Astrocyte (in vitro differentiated cells and primary cell): ENCODE measurements around the gene TEX29.

Source experiments
- CTCF ChIP-seq: IDR thresholded peaks from 2 replicates; pipeline ENCODE4 v1.5.1; 2011; ENCODE audit warnings: low read depth, mild to moderate bottlenecking, inconsistent platforms, low read length, moderate library complexity; ENCODE audit not compliant: insufficient read depth
- EZH2 ChIP-seq: IDR thresholded peaks from 2 replicates; pipeline ENCODE4 v1.6.1; 2012; ENCODE audit warnings: mild to moderate bottlenecking, low read length, inconsistent platforms; ENCODE audit not compliant: insufficient read depth

- TF ChIP-seq CTCF (no peak), EZH2 (no peak)
These were observed 6.7 kb downstream of the TEX29 start for GRCh38 chr13:111326981-111327642.
